H9 (cell line): ENCODE measurements around the gene CYTL1. TPM values are rescaled to one million over a fixed set of nuclear protein-coding genes. Genes with fewer than 3 reads are reported as not detected.

Experiments
- DNase-seq: peaks from one replicate; pipeline ENCODE4 v3.0.0-alpha.2; 2017
- H2AFZ ChIP-seq: one replicate; pipeline ENCODE4 v1.6.1; 2013; ENCODE audit warnings: mild to moderate bottlenecking, low read length, control low read depth, moderate library complexity
- H2AK5ac ChIP-seq: 2 replicates; pipeline ENCODE4 v1.6.1; 2013; ENCODE audit warnings: low read length, control low read depth, mixed read lengths; ENCODE audit not compliant: insufficient read length
- H2BK120ac ChIP-seq: one replicate; pipeline ENCODE4 v1.6.1; 2013; ENCODE audit warnings: low read depth, mild to moderate bottlenecking, low read length, control low read depth, inconsistent platforms; ENCODE audit not compliant: poor library complexity, severe bottlenecking
- H2BK12ac ChIP-seq: 2 replicates; pipeline ENCODE4 v1.6.1; 2013; ENCODE audit warnings: low read length, control low read depth, mixed read lengths, low read depth; ENCODE audit not compliant: insufficient read length
- H2BK15ac ChIP-seq: 2 replicates; pipeline ENCODE4 v1.6.1; 2013; ENCODE audit warnings: low read depth, low read length, control low read depth
- H2BK20ac ChIP-seq: one replicate; pipeline ENCODE4 v1.6.1; 2013; ENCODE audit warnings: low read depth, mild to moderate bottlenecking, low read length, control low read depth, inconsistent platforms; ENCODE audit not compliant: poor library complexity, severe bottlenecking
- H2BK5ac ChIP-seq: 2 replicates; pipeline ENCODE4 v1.6.1; 2013; ENCODE audit warnings: low read length, control low read depth, mixed read lengths; ENCODE audit not compliant: insufficient read length
- H3K14ac ChIP-seq: 2 replicates; pipeline ENCODE4 v1.6.1; 2013; ENCODE audit warnings: low read length, control low read depth; ENCODE audit not compliant: insufficient read depth
- H3K18ac ChIP-seq: 2 replicates; pipeline ENCODE4 v1.6.1; 2013; ENCODE audit warnings: low read depth, mild to moderate bottlenecking, mixed read lengths, low read length, control low read depth; ENCODE audit not compliant: insufficient read length
- H3K23ac ChIP-seq: 2 replicates; pipeline ENCODE4 v1.6.1; 2013; ENCODE audit warnings: low read length, control low read depth, mixed read lengths, low read depth; ENCODE audit not compliant: insufficient read length
- H3K23me2 ChIP-seq: 2 replicates; pipeline ENCODE4 v1.6.1; 2013; ENCODE audit warnings: low read depth, mild to moderate bottlenecking, mixed read lengths, low read length, control low read depth; ENCODE audit not compliant: insufficient read length, poor library complexity, severe bottlenecking
- H3K27ac ChIP-seq: 2 replicates; pipeline ENCODE4 v1.5.1; 2013; ENCODE audit warnings: low read length, control low read depth, mixed read lengths, low read depth; ENCODE audit not compliant: insufficient read length
- H3K27me3 ChIP-seq: 2 replicates; pipeline ENCODE4 v1.6.1; 2013; ENCODE audit warnings: low read length, control low read depth, inconsistent platforms; ENCODE audit not compliant: insufficient read depth
- H3K4ac ChIP-seq: 2 replicates; pipeline ENCODE4 v1.6.1; 2013; ENCODE audit warnings: low read depth, mild to moderate bottlenecking, control low read depth, inconsistent platforms, low read length, moderate library complexity
- H3K4me1 ChIP-seq: 2 replicates; pipeline ENCODE4 v1.6.1; 2013; ENCODE audit warnings: low read length, control low read depth, inconsistent platforms; ENCODE audit not compliant: insufficient read depth
- H3K4me2 ChIP-seq: 2 replicates; pipeline ENCODE4 v1.6.1; 2013; ENCODE audit warnings: low read length, control low read depth, mixed read lengths; ENCODE audit not compliant: insufficient read length, insufficient read depth
- H3K56ac ChIP-seq: 2 replicates; pipeline ENCODE4 v1.6.1; 2013; ENCODE audit warnings: low read depth, mild to moderate bottlenecking, mixed read lengths, low read length, control low read depth; ENCODE audit not compliant: insufficient read length
- H3K79me1 ChIP-seq: 2 replicates; pipeline ENCODE4 v1.6.1; 2013; ENCODE audit warnings: low read depth, mild to moderate bottlenecking, moderate library complexity, low read length, control low read depth, inconsistent platforms; ENCODE audit not compliant: insufficient read depth, poor library complexity, severe bottlenecking
- H3K79me2 ChIP-seq: 2 replicates; pipeline ENCODE4 v1.6.1; 2013; ENCODE audit warnings: low read length, control low read depth, inconsistent platforms; ENCODE audit not compliant: insufficient read depth
- H3K9ac ChIP-seq: 2 replicates; pipeline ENCODE4 v1.6.1; 2013; ENCODE audit warnings: low read length, control low read depth, mixed read lengths; ENCODE audit not compliant: insufficient read length; ENCODE audit errors: extremely low read depth
- H3K9me3 ChIP-seq: one replicate; pipeline ENCODE4 v1.6.1; 2013; ENCODE audit warnings: low read depth, low read length, inconsistent platforms; ENCODE audit not compliant: control insufficient read depth
- H3T11ph ChIP-seq: one replicate; pipeline ENCODE4 v1.6.1; 2013; ENCODE audit warnings: mild to moderate bottlenecking, low read length, control low read depth, inconsistent platforms
- H4K20me1 ChIP-seq: one replicate; pipeline ENCODE4 v1.6.1; 2013; ENCODE audit not compliant: control insufficient read depth, insufficient read length, insufficient read depth
- H4K5ac ChIP-seq: 2 replicates; pipeline ENCODE4 v1.6.1; 2013; ENCODE audit warnings: low read depth, mild to moderate bottlenecking, mixed read lengths, low read length, control low read depth; ENCODE audit not compliant: insufficient read length
- H4K8ac ChIP-seq: replicated peaks from 2 replicates; pipeline ENCODE4 v1.6.1; 2013; ENCODE audit warnings: low read length, control low read depth, mixed read lengths, low read depth; ENCODE audit not compliant: insufficient read length
- H4K91ac ChIP-seq: 2 replicates; pipeline ENCODE4 v1.6.1; 2013; ENCODE audit warnings: low read depth, mild to moderate bottlenecking, moderate library complexity, mixed read lengths, low read length, control low read depth; ENCODE audit not compliant: insufficient read length
- H3K27ac Mint-ChIP-seq, 3 experiments: 2 replicates in 2 of 3; 3 replicates in 1 of 3; pipeline ENCODE4 v1.8.0; 2020 to 2021; ENCODE audit warnings: mixed read lengths in 3 of 3, mild to moderate bottlenecking in 1 of 3, moderate library complexity in 1 of 3
- H3K27me3 Mint-ChIP-seq: 2 replicates; pipeline ENCODE4 v1.8.0; 2021; ENCODE audit warnings: low read depth, mild to moderate bottlenecking, moderate library complexity, mixed read lengths
- H3K36me3 Mint-ChIP-seq, 3 experiments: 2 replicates in 2 of 3; 3 replicates in 1 of 3; pipeline ENCODE4 v1.8.0; 2020 to 2021; ENCODE audit warnings: low read depth in 3 of 3, mixed read lengths in 3 of 3; ENCODE audit not compliant: insufficient read depth in 1 of 3
- H3K4me1 Mint-ChIP-seq, 2 experiments: 2 replicates each; pipeline ENCODE4 v1.8.0; 2020; ENCODE audit warnings: mixed read lengths in 2 of 2
- H3K4me3 Mint-ChIP-seq, 2 experiments: 2 replicates in 1 of 2; 3 replicates in 1 of 2; pipeline ENCODE4 v1.8.0; 2020 to 2021; ENCODE audit warnings: mild to moderate bottlenecking in 2 of 2, mixed read lengths in 2 of 2, moderate library complexity in 1 of 2
- H3K9me3 Mint-ChIP-seq, 2 experiments: 2 replicates in 1 of 2; 3 replicates in 1 of 2; pipeline ENCODE4 v1.8.0; 2020; ENCODE audit warnings: mild to moderate bottlenecking in 2 of 2, mixed read lengths in 2 of 2, moderate library complexity in 1 of 2
- WGBS: extraction: QIAGEN DNeasy Blood & Tissue Kit; methylation state at CpG from one replicate; pipeline ENCODE4 v1.1.7; 2013; ENCODE audit warnings: missing lambda C conversion rate, low lambda C conversion rate, mixed read lengths; ENCODE audit not compliant: insufficient read length; ENCODE audit errors: extremely low coverage; 5-methylcytosine and 5-hydroxymethylcytosine counted together
- total RNA-seq: library from RNA; stranded (reverse); gene quantifications from 2 replicates; pipeline ENCODE4 v1.2.1, GENCODE V29; 2021
- TF ChIP-seq, protein P1 (sequence below): fragments of 200-600 bp; sonication (generic); conservative IDR thresholded peaks from 3 replicates; pipeline ENCODE4 v1.8.0; 2021; ENCODE audit warnings: antibody characterized with exemption, mild to moderate bottlenecking

Gene CYTL1
- total RNA-seq, 1 experiment from 2014 or later: 1.7 TPM

DNA sequence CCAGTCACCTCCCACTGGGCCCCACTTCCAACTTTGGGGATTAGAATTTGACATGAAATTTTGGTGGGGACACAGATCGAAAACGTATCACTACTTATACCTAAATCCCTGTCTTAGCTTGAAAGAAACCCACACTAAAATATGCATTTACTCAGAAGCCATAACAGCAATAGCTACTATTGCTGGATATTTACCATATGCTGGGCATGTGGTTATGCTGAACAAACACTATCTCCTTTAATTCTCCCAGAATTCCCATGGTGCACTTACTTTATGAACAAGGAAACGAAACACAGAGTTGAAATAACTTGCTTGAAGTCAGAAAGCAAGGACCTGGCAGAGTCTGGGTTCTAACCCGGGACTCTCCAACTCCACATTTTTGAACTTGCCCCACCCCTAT lies 39.3 kb downstream of the CYTL1 start:
- no peak overlapping the region for H3K27ac Mint-ChIP-seq

More for the DNA sequence above, 39.3 kb downstream of the CYTL1 start:
- Histone ChIP-seq H3K4me1 (no peaks in the 10 kb centered on the region), H2BK15ac (no peak overlapping the region), H3K56ac (no peak overlapping the region), H4K20me1 (no peaks in the 10 kb centered on the region), H2BK12ac (no peak overlapping the region), H4K8ac (no peak overlapping the region), H2BK5ac (no peak overlapping the region), H3T11ph (no peak overlapping the region), H3K23ac (no peak overlapping the region), H2BK120ac (no peak overlapping the region), H4K5ac (no peak overlapping the region), H3K4ac (no peak overlapping the region), H3K79me1 (no peaks in the 10 kb centered on the region), H2AK5ac (no peak overlapping the region), H3K14ac (no peak overlapping the region), H2BK20ac (no peak overlapping the region), H3K4me2 (no peak overlapping the region), H4K91ac (no peak overlapping the region), H3K9ac (no peak overlapping the region), H3K27me3 (no peaks in the 10 kb centered on the region), H3K9me3 (no peaks in the 10 kb centered on the region), H3K79me2 (no peaks in the 10 kb centered on the region), H3K18ac (no peak overlapping the region), H2AFZ (no peak overlapping the region), H3K23me2 (no peaks in the 10 kb centered on the region), H3K27ac (no peak overlapping the region)
- peaks cover 6% of the 10 kb centered on the region in 2 experiments; a peak in 3 of 4 replicates for H3K4me1 Mint-ChIP-seq
- TF ChIP-seq, protein P1, sequence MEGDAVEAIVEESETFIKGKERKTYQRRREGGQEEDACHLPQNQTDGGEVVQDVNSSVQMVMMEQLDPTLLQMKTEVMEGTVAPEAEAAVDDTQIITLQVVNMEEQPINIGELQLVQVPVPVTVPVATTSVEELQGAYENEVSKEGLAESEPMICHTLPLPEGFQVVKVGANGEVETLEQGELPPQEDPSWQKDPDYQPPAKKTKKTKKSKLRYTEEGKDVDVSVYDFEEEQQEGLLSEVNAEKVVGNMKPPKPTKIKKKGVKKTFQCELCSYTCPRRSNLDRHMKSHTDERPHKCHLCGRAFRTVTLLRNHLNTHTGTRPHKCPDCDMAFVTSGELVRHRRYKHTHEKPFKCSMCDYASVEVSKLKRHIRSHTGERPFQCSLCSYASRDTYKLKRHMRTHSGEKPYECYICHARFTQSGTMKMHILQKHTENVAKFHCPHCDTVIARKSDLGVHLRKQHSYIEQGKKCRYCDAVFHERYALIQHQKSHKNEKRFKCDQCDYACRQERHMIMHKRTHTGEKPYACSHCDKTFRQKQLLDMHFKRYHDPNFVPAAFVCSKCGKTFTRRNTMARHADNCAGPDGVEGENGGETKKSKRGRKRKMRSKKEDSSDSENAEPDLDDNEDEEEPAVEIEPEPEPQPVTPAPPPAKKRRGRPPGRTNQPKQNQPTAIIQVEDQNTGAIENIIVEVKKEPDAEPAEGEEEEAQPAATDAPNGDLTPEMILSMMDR: no peak
- H3K9me3 Mint-ChIP-seq: peaks cover 29 to 30% of the 10 kb centered on the region in 2 experiments
- H3K27me3 Mint-ChIP-seq: peaks cover 15% of the 10 kb centered on the region
- H3K4me3 Mint-ChIP-seq: no peak overlapping the region
- H3K36me3 Mint-ChIP-seq: peaks cover 9 to 22% (median 12%) of the 10 kb centered on the region in 3 experiments
- WGBS: no CpG with 5 or more reads among the region's 4 CpGs
- no peak for DNase-seq
